CD14-positive monocyte (primary cell): Measurements from ENCODE around the gene SLC8A2. TPM values are rescaled to one million over a fixed set of nuclear protein-coding genes. Genes with fewer than 3 reads are reported as not detected.

Source experiments
- DNase-seq, 3 donors: peaks; one replicate each; pipeline ENCODE4 v3.0.0-alpha.2; 2011 to 2022
- H2AFZ ChIP-seq: 2 replicates; pipeline ENCODE4 v1.6.0; 2012; ENCODE audit warnings: mild to moderate bottlenecking, low read depth, low read length, inconsistent platforms; ENCODE audit not compliant: insufficient read depth, poor library complexity, severe bottlenecking
- H3K27ac ChIP-seq, 2 donors: 1 replicate in 1 of 2; 2 replicates in 1 of 2; pipeline ENCODE4 v1.5.1; 2012 to 2013; ENCODE audit warnings: low read length in 2 of 2, control low read depth in 1 of 2, inconsistent platforms in 1 of 2, low read depth in 1 of 2, mild to moderate bottlenecking in 1 of 2
- H3K27me3 ChIP-seq, 2 donors: one replicate each; pipeline versions ENCODE4 v1.6.0 to v1.6.1; 2011 to 2013; ENCODE audit warnings: low read length in 2 of 2; ENCODE audit not compliant: control insufficient read depth in 2 of 2, insufficient read depth in 2 of 2
- H3K36me3 ChIP-seq, 2 donors: replicated peaks in 1 of 2; 1 replicate in 1 of 2; 2 replicates in 1 of 2; pipeline versions ENCODE4 v1.5.1 to v1.6.1; 2012 to 2013; ENCODE audit warnings: low read length in 2 of 2, control low read depth in 1 of 2, inconsistent platforms in 1 of 2, mild to moderate bottlenecking in 1 of 2; ENCODE audit not compliant: insufficient read depth in 2 of 2, control insufficient read depth in 1 of 2
- H3K4me1 ChIP-seq, 2 donors: 1 replicate in 1 of 2; 2 replicates in 1 of 2; pipeline versions ENCODE4 v1.5.1 to v1.6.1; 2012 to 2013; ENCODE audit warnings: low read length in 2 of 2, control low read depth in 1 of 2, inconsistent platforms in 1 of 2, mild to moderate bottlenecking in 1 of 2, moderate library complexity in 1 of 2; ENCODE audit not compliant: insufficient read depth in 2 of 2, control insufficient read depth in 1 of 2
- H3K4me2 ChIP-seq: replicated peaks from 2 replicates; pipeline ENCODE3; 2012; ENCODE audit warnings: low read length, moderate library complexity, mild to moderate bottlenecking; ENCODE audit not compliant: poor library complexity, severe bottlenecking; ENCODE audit errors: extremely low read depth
- H3K4me3 ChIP-seq, 3 experiments: fragments of 200-600 bp in 1 of 3; sonication (generic) in 1 of 3; replicated peaks in 1 of 3; 1 replicate in 2 of 3; 2 replicates in 1 of 3; pipeline ENCODE4 v1.5.1; 2011 to 2013; ENCODE audit warnings: low read length in 3 of 3, mild to moderate bottlenecking in 3 of 3, control low read depth in 2 of 3, low read depth in 2 of 3, inconsistent platforms in 1 of 3, moderate library complexity in 1 of 3
- H3K79me2 ChIP-seq: 2 replicates; pipeline ENCODE4 v1.6.0; 2012; ENCODE audit warnings: mild to moderate bottlenecking, control low read depth, inconsistent platforms, low read length, moderate library complexity; ENCODE audit not compliant: insufficient read depth
- H3K9ac ChIP-seq: 2 replicates; pipeline ENCODE4 v1.6.0; 2017; ENCODE audit warnings: low read length, mild to moderate bottlenecking; ENCODE audit not compliant: insufficient read depth, poor library complexity, severe bottlenecking
- H3K9me3 ChIP-seq, 2 donors: replicated peaks in 1 of 2; 1 replicate in 1 of 2; 2 replicates in 1 of 2; pipeline versions ENCODE4 v1.5.1 to v1.6.1; 2012 to 2013; ENCODE audit warnings: low read length in 2 of 2, control low read depth in 1 of 2; ENCODE audit not compliant: control insufficient read depth in 1 of 2, insufficient read depth in 1 of 2
- H4K20me1 ChIP-seq: 2 replicates; pipeline ENCODE4 v1.6.0; 2012; ENCODE audit warnings: mild to moderate bottlenecking, low read length, control low read depth, moderate library complexity; ENCODE audit not compliant: insufficient read depth
- H3K27ac Mint-ChIP-seq, 7 donors: one replicate each; pipeline ENCODE4 v1.8.0; 2020; ENCODE audit warnings: mild to moderate bottlenecking in 7 of 7, mixed read lengths in 7 of 7, moderate library complexity in 6 of 7, inconsistent platforms in 2 of 7
- H3K27me3 Mint-ChIP-seq, 3 donors: one replicate each; pipeline ENCODE4 v1.8.0; 2021 to 2022; ENCODE audit warnings: low read depth in 3 of 3, mild to moderate bottlenecking in 3 of 3, mixed read lengths in 3 of 3, moderate library complexity in 3 of 3, inconsistent platforms in 1 of 3
- H3K36me3 Mint-ChIP-seq, 2 donors: one replicate each; pipeline ENCODE4 v1.8.0; 2020; ENCODE audit warnings: mixed read lengths in 2 of 2, inconsistent platforms in 1 of 2, mild to moderate bottlenecking in 1 of 2
- H3K4me1 Mint-ChIP-seq: one replicate; pipeline ENCODE4 v1.8.0; 2020; ENCODE audit warnings: mild to moderate bottlenecking, mixed read lengths
- H3K4me3 Mint-ChIP-seq, 2 donors: one replicate each; pipeline ENCODE4 v1.8.0; 2020; ENCODE audit warnings: mild to moderate bottlenecking in 2 of 2, mixed read lengths in 2 of 2, moderate library complexity in 1 of 2
- H3K9me3 Mint-ChIP-seq, 7 donors: one replicate each; pipeline ENCODE4 v1.8.0; 2020 to 2022; ENCODE audit warnings: mixed read lengths in 7 of 7, mild to moderate bottlenecking in 6 of 7, moderate library complexity in 6 of 7, inconsistent platforms in 2 of 7
- WGBS: methylation state at CpG from one replicate; pipeline ENCODE4 v1.1.5; 2013; ENCODE audit warnings: missing lambda C conversion rate; ENCODE audit not compliant: insufficient coverage; 5-methylcytosine and 5-hydroxymethylcytosine counted together
- intact Hi-C, 2 donors: fragments of 100-400 bp; cut with micrococcal nuclease; formaldehyde crosslinking; loops; one replicate each; pipeline versions ENCODE4 v1.15.0 to v1.15.1; 2023
- polyA plus RNA-seq, 3 donors: library from polyadenylated mRNA; depleted of rRNA in 1 of 3; unstranded in 2 of 3; stranded (reverse) in 1 of 3; fragments of 300-500 nt in 2 of 3; fragments of >200 nt in 1 of 3; fragmentation: Illumina TruSeq in 2 of 3; gene quantifications; 1 replicate in 2 of 3; 2 replicates in 1 of 3; pipeline ENCODE4 v1.2.3, GENCODE V29; 2012 to 2021
- TF ChIP-seq, protein P1 (sequence below): fragments of 200-600 bp; IDR thresholded peaks from one replicate; pipeline ENCODE4 v1.8.0; 2022; ENCODE audit warnings: antibody characterized with exemption, mild to moderate bottlenecking

Gene SLC8A2
- polyA plus RNA-seq, 3 donors, result not detected

DNA sequence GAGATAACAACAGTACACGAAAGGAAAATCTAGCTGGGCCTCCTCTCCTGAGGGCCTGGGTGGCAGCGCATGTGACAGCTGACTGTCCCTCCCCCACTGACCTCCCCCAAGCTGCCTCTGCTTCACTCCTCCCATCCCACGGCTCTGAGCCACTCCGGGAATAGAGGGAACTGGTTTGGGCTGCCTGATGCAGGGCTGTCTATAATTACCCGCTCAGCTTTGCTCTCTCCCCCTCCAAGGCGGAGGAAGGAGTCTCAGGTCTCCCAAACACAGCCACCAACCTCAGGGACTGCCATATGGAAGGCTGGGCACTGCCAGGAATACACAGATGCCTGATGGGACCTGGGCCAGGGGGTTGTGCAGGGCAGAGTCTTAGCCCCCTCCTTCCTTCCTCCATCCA is 35.3 kb upstream of the SLC8A2 start:
- Histone ChIP-seq H3K4me2 (no peak overlapping the region), H4K20me1 (peaks cover 100% of the 10 kb centered on the region), H2AFZ (no peak overlapping the region), H3K9ac (no peak overlapping the region), H3K27ac (peak overlapping the region in 1 of 2 donors; percentile 48), H3K4me3 (no peak overlapping the region), H3K79me2 (peaks cover 79% of the 10 kb centered on the region), H3K4me1 (peaks cover under 1 to 1% of the 10 kb centered on the region in 2 donors), H3K36me3 (peaks cover 31 to 84% of the 10 kb centered on the region in 2 donors), H3K9me3 (no peaks in the 10 kb centered on the region), H3K27me3 (no peaks in the 10 kb centered on the region)
- H3K27ac Mint-ChIP-seq, result peak overlapping the region in 3 of 7 donors; percentile 8 to 54 (median 31)
- peaks cover 0 to 4% (median 0%) of the 10 kb centered on the region in 3 donors for H3K27me3 Mint-ChIP-seq
- 64% methylated on average over 6 of the region's 6 CpGs for WGBS
- no peak overlapping the region for H3K4me3 Mint-ChIP-seq
- TF ChIP-seq, protein P1, sequence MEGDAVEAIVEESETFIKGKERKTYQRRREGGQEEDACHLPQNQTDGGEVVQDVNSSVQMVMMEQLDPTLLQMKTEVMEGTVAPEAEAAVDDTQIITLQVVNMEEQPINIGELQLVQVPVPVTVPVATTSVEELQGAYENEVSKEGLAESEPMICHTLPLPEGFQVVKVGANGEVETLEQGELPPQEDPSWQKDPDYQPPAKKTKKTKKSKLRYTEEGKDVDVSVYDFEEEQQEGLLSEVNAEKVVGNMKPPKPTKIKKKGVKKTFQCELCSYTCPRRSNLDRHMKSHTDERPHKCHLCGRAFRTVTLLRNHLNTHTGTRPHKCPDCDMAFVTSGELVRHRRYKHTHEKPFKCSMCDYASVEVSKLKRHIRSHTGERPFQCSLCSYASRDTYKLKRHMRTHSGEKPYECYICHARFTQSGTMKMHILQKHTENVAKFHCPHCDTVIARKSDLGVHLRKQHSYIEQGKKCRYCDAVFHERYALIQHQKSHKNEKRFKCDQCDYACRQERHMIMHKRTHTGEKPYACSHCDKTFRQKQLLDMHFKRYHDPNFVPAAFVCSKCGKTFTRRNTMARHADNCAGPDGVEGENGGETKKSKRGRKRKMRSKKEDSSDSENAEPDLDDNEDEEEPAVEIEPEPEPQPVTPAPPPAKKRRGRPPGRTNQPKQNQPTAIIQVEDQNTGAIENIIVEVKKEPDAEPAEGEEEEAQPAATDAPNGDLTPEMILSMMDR, result no peak
- H3K36me3 Mint-ChIP-seq, result peaks cover 46 to 70% of the 10 kb centered on the region in 2 donors
- DNase-seq, result no peak
- H3K4me1 Mint-ChIP-seq, result peaks cover 17% of the 10 kb centered on the region
- H3K9me3 Mint-ChIP-seq, result no peaks in the 10 kb centered on the region
- intact Hi-C loops, result no loop called here

DNA sequence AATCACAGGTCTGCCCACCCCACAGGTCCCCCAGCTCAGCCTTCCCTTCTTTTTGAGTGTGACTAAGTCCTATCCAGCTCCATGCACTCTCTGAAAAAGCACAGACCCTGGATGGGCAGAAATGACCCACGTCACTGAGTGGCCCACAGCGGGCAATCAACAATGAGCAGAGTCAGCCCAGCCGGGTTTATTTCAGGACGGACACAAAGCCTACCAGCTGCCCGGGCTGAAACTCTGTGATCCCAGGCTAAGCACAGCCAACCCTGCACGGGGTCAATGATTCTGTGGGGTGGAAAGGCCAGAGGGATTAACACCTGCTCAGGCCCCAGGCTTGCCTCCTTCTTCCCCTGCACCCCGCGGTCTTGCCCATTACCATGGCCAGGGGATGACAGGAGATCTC is 34.8 kb upstream of the SLC8A2 start:
- intact Hi-C loops, result no loop called here
- Histone ChIP-seq H3K36me3 (peaks cover 36 to 84% of the 10 kb centered on the region in 2 donors), H2AFZ (no peak overlapping the region), H3K27ac (no peak overlapping the region), H3K27me3 (no peaks in the 10 kb centered on the region), H3K4me1 (no peaks in the 10 kb centered on the region), H3K79me2 (peaks cover 73% of the 10 kb centered on the region), H3K4me3 (no peak overlapping the region), H4K20me1 (peaks cover 100% of the 10 kb centered on the region), H3K9me3 (no peaks in the 10 kb centered on the region), H3K4me2 (no peak overlapping the region), H3K9ac (no peak overlapping the region)
- H3K9me3 Mint-ChIP-seq, result no peaks in the 10 kb centered on the region
- H3K4me3 Mint-ChIP-seq, result no peak overlapping the region
- WGBS, result 95% methylated on average over 6 of the region's 8 CpGs
- peaks cover 45 to 70% of the 10 kb centered on the region in 2 donors for H3K36me3 Mint-ChIP-seq
- DNase-seq, result no peak
- H3K27me3 Mint-ChIP-seq, result peaks cover 0 to 2% (median 0%) of the 10 kb centered on the region in 3 donors
- TF ChIP-seq, protein P1, result no peak
- H3K27ac Mint-ChIP-seq, result peak overlapping the region in 1 of 7 donors; percentile 21
- H3K4me1 Mint-ChIP-seq, result peaks cover 12% of the 10 kb centered on the region
